ENCODE results near the gene HM13.

DNA sequence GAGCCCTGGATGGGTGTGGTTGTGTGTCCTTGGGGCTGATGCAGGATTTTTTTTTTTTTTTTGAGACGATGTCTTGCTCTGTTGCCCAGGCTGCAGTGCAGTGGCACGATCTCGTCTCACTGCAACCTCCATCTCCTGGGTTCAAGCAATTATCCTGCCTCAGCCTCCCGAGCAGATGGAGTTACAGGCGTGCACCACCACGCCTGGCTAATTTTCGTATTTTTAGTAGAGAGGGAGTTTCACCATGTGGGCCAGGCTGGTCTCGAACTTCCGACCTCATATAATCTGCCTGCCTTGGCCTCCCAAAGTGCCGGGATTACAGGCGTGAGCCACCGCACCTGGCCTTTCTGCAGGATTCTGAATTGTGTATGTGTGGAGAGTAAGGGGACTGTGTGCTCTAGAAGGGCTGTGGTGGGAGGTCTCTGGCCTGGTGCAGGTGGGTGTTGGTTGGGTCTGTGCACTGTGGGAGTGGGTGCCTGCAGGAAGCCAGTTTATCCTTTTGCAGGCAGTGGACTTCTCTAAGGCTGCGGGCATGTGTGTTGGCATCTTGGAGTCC is 79.8 kb downstream of the HM13 start:
- TF ChIP-seq, protein P1, sequence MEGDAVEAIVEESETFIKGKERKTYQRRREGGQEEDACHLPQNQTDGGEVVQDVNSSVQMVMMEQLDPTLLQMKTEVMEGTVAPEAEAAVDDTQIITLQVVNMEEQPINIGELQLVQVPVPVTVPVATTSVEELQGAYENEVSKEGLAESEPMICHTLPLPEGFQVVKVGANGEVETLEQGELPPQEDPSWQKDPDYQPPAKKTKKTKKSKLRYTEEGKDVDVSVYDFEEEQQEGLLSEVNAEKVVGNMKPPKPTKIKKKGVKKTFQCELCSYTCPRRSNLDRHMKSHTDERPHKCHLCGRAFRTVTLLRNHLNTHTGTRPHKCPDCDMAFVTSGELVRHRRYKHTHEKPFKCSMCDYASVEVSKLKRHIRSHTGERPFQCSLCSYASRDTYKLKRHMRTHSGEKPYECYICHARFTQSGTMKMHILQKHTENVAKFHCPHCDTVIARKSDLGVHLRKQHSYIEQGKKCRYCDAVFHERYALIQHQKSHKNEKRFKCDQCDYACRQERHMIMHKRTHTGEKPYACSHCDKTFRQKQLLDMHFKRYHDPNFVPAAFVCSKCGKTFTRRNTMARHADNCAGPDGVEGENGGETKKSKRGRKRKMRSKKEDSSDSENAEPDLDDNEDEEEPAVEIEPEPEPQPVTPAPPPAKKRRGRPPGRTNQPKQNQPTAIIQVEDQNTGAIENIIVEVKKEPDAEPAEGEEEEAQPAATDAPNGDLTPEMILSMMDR (IDR thresholded peaks at IDR 0.05; ENCODE audit: low read depth, low read length): no peak
- TF ChIP-seq POLR2A (IDR thresholded peaks at IDR 0.05; ENCODE audit: extremely low read depth, insufficient read length) (no peak), MYC (IDR thresholded peaks at IDR 0.05; ENCODE audit: low read depth, low read length) (no peak)
- TF ChIP-seq, protein P2, sequence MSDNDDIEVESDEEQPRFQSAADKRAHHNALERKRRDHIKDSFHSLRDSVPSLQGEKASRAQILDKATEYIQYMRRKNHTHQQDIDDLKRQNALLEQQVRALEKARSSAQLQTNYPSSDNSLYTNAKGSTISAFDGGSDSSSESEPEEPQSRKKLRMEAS (IDR thresholded peaks at IDR 0.05; ENCODE audit: low read depth, low read length): no peak

Data from NB4 (cell line).